Activated CD8-positive, alpha-beta memory T cell treated with anti-CD3 and anti-CD28 coated beads for 36 hours (primary cell): ENCODE measurements around the gene CPEB2. TPM values are rescaled to one million over a fixed set of nuclear protein-coding genes. Genes with fewer than 3 reads are reported as not detected.

Experiments used
- CTCF ChIA-PET: fragments of 350-600 bp; sonication (Branson Sonifier 250); formaldehyde crosslinking; loops from one replicate; lab custom pipeline; 2021; ENCODE audit warnings: antibody characterized with exemption; lab: Charles Lee
- POLR2A ChIA-PET: fragments of 350-600 bp; sonication (Branson Sonifier 250); formaldehyde crosslinking; loops from one replicate; lab custom pipeline; 2021; ENCODE audit warnings: antibody characterized with exemption; lab: Charles Lee
- total RNA-seq, 2 experiments: library from RNA; stranded (reverse); gene quantifications; one replicate each; pipeline ENCODE4 v1.2.3, GENCODE V29; 2021

Gene CPEB2
- 1 to 10 TPM; 7.8 to 8.0 TPM for total RNA-seq

- CTCF ChIA-PET = no interaction called here
- POLR2A ChIA-PET = interaction anchor here (1.0 to 1.2 kb wide), 2 partner anchors 33 to 653 kb away, joined by 3 to 4 read pairs; no protein-coding TSS in a partner anchor
Observed at GRCh38 chr4:15001869-15002658, at the start of gene CPEB2. Gene CPEB2, plus strand, starts transcription at chr4:15002481. Its CDS starts 193 bp downstream, at chr4:15002674.

- POLR2A ChIA-PET = no interaction called here
Observed at GRCh38 chr4:14958436-14958835, 43.8 kb upstream of the CPEB2 start.

GRCh38 chr4:14961292-14961691 lies 41.0 kb upstream of the CPEB2 start:
- POLR2A ChIA-PET = no interaction called here
- CTCF ChIA-PET = no interaction called here

More at GRCh38 chr4:14958436-14958835, 43.8 kb upstream of the CPEB2 start:
- CTCF ChIA-PET = no interaction called here

- CTCF ChIA-PET = no interaction called here
- POLR2A ChIA-PET = no interaction called here
Observed at GRCh38 chr4:14965071-14965470, 37.2 kb upstream of the CPEB2 start.

GRCh38 chr4:14967982-14968381 lies 34.3 kb upstream of the CPEB2 start:
- POLR2A ChIA-PET = no interaction called here

GRCh38 chr4:14977830-14978229 lies 24.5 kb upstream of the CPEB2 start:
- POLR2A ChIA-PET = no interaction called here

More at GRCh38 chr4:14967982-14968381, 34.3 kb upstream of the CPEB2 start:
- CTCF ChIA-PET = no interaction called here

GRCh38 chr4:14984448-14984847 lies 17.8 kb upstream of the CPEB2 start:
- ChIA-PET POLR2A (no interaction called here), CTCF (no interaction called here)

More at GRCh38 chr4:14977830-14978229, 24.5 kb upstream of the CPEB2 start:
- CTCF ChIA-PET = no interaction called here

- POLR2A ChIA-PET = interaction anchor here (0.6 kb wide), 1 partner anchor 68 kb away, joined by 4 read pairs; no protein-coding TSS in a partner anchor
- CTCF ChIA-PET = interaction anchor here (0.6 kb wide), 1 partner anchor 16 kb away, joined by 4 read pairs; no protein-coding TSS in a partner anchor
Observed at GRCh38 chr4:14985161-14985560, 17.1 kb upstream of the CPEB2 start.

- CTCF ChIA-PET = interaction anchor here (0.6 kb wide), 1 partner anchor 15 kb away, joined by 4 read pairs; no protein-coding TSS in a partner anchor
- POLR2A ChIA-PET = no interaction called here
Observed at GRCh38 chr4:14985843-14986242, 16.4 kb upstream of the CPEB2 start.

GRCh38 chr4:14987054-14987453 lies 15.2 kb upstream of the CPEB2 start:
- CTCF ChIA-PET = no interaction called here

GRCh38 chr4:14990484-14990883 lies 11.8 kb upstream of the CPEB2 start:
- POLR2A ChIA-PET = no interaction called here
- CTCF ChIA-PET = no interaction called here

More at GRCh38 chr4:14987054-14987453, 15.2 kb upstream of the CPEB2 start:
- POLR2A ChIA-PET = no interaction called here

GRCh38 chr4:14994242-14994641 lies 8.0 kb upstream of the CPEB2 start:
- POLR2A ChIA-PET = no interaction called here
- CTCF ChIA-PET = no interaction called here

GRCh38 chr4:15001248-15001868 lies 923 bp upstream of the CPEB2 start:
- POLR2A ChIA-PET = no interaction called here
- CTCF ChIA-PET = interaction anchor here (0.6 kb wide), 1 partner anchor 16 kb away, joined by 4 read pairs; no protein-coding TSS in a partner anchor

GRCh38 chr4:15002659-15003400 lies 549 bp downstream of the CPEB2 start:
- CTCF ChIA-PET = no interaction called here
- POLR2A ChIA-PET = interaction anchor here (0.5 to 1.2 kb wide), 6 partner anchors 9 to 760 kb away, joined by 3 to 4 read pairs (median 3); no protein-coding TSS in a partner anchor

- CTCF ChIA-PET = no interaction called here
- POLR2A ChIA-PET = interaction anchor here (0.5 to 1.2 kb wide), 7 partner anchors 8 to 760 kb away, joined by 3 to 4 read pairs (median 3); no protein-coding TSS in a partner anchor
Observed at GRCh38 chr4:15003401-15003890, 1.2 kb downstream of the CPEB2 start.

GRCh38 chr4:15003891-15004738 lies 1.8 kb downstream of the CPEB2 start:
- CTCF ChIA-PET = no interaction called here
- POLR2A ChIA-PET = interaction anchor here (0.5 to 1.1 kb wide), 3 partner anchors 7 to 1178 kb away, joined by 3 to 5 read pairs (median 3); no protein-coding TSS in a partner anchor

GRCh38 chr4:15004739-15005301 lies 2.5 kb downstream of the CPEB2 start:
- ChIA-PET CTCF (no interaction called here), POLR2A (no interaction called here)
